Measurements from ENCODE around the gene CFAP90. TPM values are rescaled to one million over a fixed set of nuclear protein-coding genes. Genes with fewer than 3 reads are reported as not detected.

Gene CFAP90
- total and polyA plus RNA-seq, 4 donors, result 13.0 to 29.8 (median 15.6) TPM

GRCh38 chr5:7875151-7875550 lies 24.2 kb upstream of the CFAP90 start:
- WGBS, 2 donors, result 98% methylated on average over 4 of the region's 4 CpGs
- H3K36me3 ChIP-seq (ENCODE audit: control insufficient read depth in 4 of 4, insufficient read depth in 4 of 4, low read length in 4 of 4), result peaks cover 8 to 42% (median 21%) of the 10 kb centered on the region in 4 donors

GRCh38 chr5:7874639-7875038 lies 23.7 kb upstream of the CFAP90 start:
- no peak for TF ChIP-seq CTCF (IDR thresholded peaks at IDR 0.05; ENCODE audit: control extremely low read depth, extremely low read depth)
- ATAC-seq (ENCODE audit: insufficient read depth, low FRiP score), result no peak
- Histone ChIP-seq H3K9me3 (ENCODE audit: control insufficient read depth in 4 of 4, insufficient read depth in 3 of 4, low read length in 3 of 4) (no peaks in the 10 kb centered on the region), H3K9ac (ENCODE audit: insufficient read depth in 1 of 2, low read length in 2 of 2) (no peak overlapping the region), H3K4me3 (no peak overlapping the region), H3K27ac (ENCODE audit: low read depth in 1 of 2, low read length in 1 of 2) (no peak overlapping the region), H3K36me3 (ENCODE audit: control insufficient read depth in 4 of 4, insufficient read depth in 4 of 4, low read length in 4 of 4) (peaks cover 8 to 38% (median 19%) of the 10 kb centered on the region in 4 donors), H3K4me1 (ENCODE audit: control insufficient read depth in 5 of 5, insufficient read depth in 5 of 5, low read length in 5 of 5) (peaks cover 0 to 12% (median 3%) of the 10 kb centered on the region in 5 donors), H3K27me3 (ENCODE audit: control insufficient read depth in 3 of 3, insufficient read depth in 3 of 3, low read length in 2 of 3) (no peaks in the 10 kb centered on the region)
- no peak for DNase-seq
- WGBS, 2 donors, result 99 to 100% methylated on average over 2 of the region's 2 CpGs

More at GRCh38 chr5:7875151-7875550, 24.2 kb upstream of the CFAP90 start:
- Histone ChIP-seq H3K27me3 (ENCODE audit: control insufficient read depth in 3 of 3, insufficient read depth in 3 of 3, low read length in 2 of 3) (no peaks in the 10 kb centered on the region), H3K27ac (ENCODE audit: low read depth in 1 of 2, low read length in 1 of 2) (no peak overlapping the region), H3K4me1 (ENCODE audit: control insufficient read depth in 5 of 5, insufficient read depth in 5 of 5, low read length in 5 of 5) (peaks cover 0 to 10% (median 2%) of the 10 kb centered on the region in 5 donors), H3K9me3 (ENCODE audit: control insufficient read depth in 4 of 4, insufficient read depth in 3 of 4, low read length in 3 of 4) (no peaks in the 10 kb centered on the region), H3K4me3 (no peak overlapping the region), H3K9ac (ENCODE audit: insufficient read depth in 1 of 2, low read length in 2 of 2) (no peak overlapping the region)
- TF ChIP-seq CTCF (IDR thresholded peaks at IDR 0.05; ENCODE audit: control extremely low read depth, extremely low read depth), result no peak
- ATAC-seq (ENCODE audit: insufficient read depth, low FRiP score) (no peak), DNase-seq (no peak)

GRCh38 chr5:7873216-7873615 lies 22.3 kb upstream of the CFAP90 start:
- no peak overlapping the region for H3K27ac ChIP-seq (ENCODE audit: low read depth in 1 of 2, low read length in 1 of 2)
- peaks cover 0 to 15% (median 3%) of the 10 kb centered on the region in 5 donors for H3K4me1 ChIP-seq (ENCODE audit: control insufficient read depth in 5 of 5, insufficient read depth in 5 of 5, low read length in 5 of 5)
- no peak overlapping the region for H3K4me3 ChIP-seq
- no peak for DNase-seq
- no peak overlapping the region for H3K9ac ChIP-seq (ENCODE audit: insufficient read depth in 1 of 2, low read length in 2 of 2)
- peaks cover 7 to 30% (median 14%) of the 10 kb centered on the region in 4 donors for H3K36me3 ChIP-seq (ENCODE audit: control insufficient read depth in 4 of 4, insufficient read depth in 4 of 4, low read length in 4 of 4)
- H3K9me3 ChIP-seq (ENCODE audit: control insufficient read depth in 4 of 4, insufficient read depth in 3 of 4, low read length in 3 of 4), result no peaks in the 10 kb centered on the region
- WGBS, 2 donors, result 76 to 80% methylated on average over 9 of the region's 9 CpGs
- TF ChIP-seq CTCF (IDR thresholded peaks at IDR 0.05; ENCODE audit: control extremely low read depth, extremely low read depth), result no peak
- no peaks in the 10 kb centered on the region for H3K27me3 ChIP-seq (ENCODE audit: control insufficient read depth in 3 of 3, insufficient read depth in 3 of 3, low read length in 2 of 3)
- ATAC-seq (ENCODE audit: insufficient read depth, low FRiP score), result no peak

All from lung (tissue), 12 donors.